ENCODE data around the gene SLC27A2.
"Not testable (repeated sequence)": the region's sequence is repeated elsewhere in the genome, so short reads cannot be mapped to it uniquely, and the experiment has no call there.

SLC27A2 gene

DNA sequence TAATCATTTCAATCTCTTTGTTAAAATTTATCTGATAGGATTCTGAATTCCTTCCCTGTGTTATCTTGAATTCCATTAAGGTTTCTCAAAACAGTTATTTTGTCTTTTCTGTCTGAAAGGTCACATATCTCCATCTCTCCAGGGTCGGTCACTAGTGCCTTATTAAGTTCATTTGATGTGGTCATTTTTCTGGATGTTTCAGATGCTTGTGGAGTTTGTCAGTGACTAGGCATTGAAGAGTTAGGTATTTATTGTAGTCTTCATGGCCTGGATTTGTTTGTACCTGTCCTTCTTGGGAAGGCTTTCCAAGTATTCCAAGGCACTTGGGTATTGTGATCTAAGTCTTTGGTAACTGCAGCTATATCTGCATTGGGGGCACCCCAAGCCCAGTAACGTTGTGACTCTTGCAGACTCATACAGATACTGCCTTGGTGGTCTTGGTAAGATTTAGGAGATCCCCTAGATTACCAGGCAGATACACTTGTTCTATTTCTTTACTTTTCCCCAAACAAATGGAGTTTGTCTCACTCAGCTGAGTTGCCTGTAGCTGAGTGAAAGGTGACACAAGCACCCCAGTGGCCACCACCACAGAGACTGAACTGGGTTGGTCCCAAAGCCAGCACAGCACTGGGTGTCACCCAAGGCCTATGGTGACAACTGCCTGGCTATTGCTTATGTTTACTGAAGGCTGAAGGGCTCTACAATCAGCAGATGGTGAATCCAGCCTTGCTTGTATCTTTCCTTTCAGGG is 18.9 kb upstream of the SLC27A2 start:
- DNase-seq (ENCODE audit: extremely low read depth in 1 of 2, low read depth in 1 of 2), result no peak

DNA sequence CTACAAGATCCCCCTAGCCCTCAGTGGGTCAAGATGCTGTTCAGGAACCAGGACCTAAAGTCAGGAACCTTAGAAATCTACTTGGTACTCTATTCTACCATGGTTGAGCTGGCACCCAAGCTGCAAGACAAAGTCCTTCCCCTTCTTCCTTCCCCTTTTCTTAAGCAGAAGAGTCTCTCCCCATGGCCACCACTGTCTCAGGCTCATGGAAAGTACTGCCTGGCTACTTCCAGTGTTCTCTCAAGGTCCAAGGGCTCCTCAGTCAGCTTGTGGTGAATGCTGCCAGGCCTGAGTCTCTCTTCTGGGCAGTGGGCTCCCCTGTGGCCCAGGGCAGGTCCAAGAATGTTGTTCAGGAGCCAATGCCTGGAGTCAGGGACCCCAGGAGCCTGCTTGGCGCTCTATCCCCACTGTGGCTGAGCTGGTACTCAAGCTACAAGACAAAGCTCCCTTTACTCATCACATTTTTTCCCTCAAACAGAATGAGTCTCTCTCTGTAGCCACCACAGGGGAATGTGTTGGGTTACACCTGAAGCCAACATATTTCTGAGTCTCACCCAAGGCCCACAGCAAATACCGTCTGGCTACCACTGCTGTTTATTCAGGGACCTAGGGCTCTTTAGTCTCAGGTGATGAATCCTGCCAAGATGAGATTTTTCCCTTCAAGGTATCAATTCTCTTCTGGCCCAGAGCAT is 18.1 kb upstream of the SLC27A2 start:
- DNase-seq (ENCODE audit: extremely low read depth in 1 of 2, low read depth in 1 of 2), result no peak

DNA sequence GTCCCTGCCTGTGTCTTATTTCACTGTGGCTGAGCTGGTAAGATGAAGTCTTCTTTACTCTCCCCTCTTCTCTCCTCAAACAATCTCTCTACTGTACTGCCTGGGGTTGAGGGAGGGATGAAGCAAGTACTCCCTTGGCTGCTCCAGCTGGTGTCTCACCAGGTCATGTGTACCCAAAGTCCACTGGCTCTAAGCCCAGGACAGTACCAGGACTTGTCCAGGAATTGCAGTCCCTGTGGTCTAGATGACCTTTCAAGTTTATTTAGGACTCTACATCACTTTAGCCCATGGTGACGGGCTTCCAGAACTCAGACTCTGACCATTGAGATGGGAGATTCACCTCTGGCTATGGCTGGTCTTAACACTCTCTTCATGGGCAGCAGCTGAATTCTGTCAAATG is 17.5 kb upstream of the SLC27A2 start:
- DNase-seq (ENCODE audit: extremely low read depth in 1 of 2, low read depth in 1 of 2), result no peak

DNA sequence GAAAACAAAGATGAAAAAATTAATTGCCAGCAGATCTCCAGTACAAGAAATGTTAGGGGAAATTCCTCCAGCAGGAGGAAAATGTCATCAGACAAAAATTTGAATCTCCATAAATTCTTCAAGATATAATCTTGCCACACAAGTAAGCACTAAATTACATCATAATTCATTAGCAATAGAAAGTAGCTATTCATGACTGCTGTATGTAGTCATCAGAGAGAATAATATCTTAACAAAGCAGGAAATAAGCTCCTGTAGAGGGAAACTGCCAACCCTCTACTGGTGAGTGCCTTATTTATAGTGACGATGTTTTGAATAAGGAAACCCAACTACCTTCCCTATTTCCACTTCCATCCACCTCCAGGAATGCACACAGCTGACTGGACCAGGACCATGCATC is 15.8 kb upstream of the SLC27A2 start:
- no peak for DNase-seq (ENCODE audit: extremely low read depth in 1 of 2, low read depth in 1 of 2)

DNA sequence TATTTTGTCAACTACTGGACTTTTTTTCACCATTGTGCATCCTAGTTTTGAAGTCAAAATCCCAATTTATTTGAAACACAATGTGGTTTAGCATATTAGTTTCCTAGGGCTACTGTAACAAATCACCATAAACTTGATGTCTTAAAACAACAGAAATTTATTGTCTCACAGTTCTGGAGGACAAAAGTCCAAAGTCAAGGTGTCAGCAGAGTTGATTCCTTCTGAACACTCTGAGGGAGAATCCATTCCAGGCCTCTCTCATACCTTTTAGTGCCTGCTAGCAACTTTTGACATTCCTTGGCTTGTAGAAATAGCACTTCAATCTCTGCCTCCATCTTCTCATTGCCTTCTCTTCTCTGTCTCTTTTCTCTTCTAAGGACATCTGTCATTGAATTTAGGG is 14.9 kb upstream of the SLC27A2 start:
- no peak for DNase-seq (ENCODE audit: extremely low read depth in 1 of 2, low read depth in 1 of 2)

DNA sequence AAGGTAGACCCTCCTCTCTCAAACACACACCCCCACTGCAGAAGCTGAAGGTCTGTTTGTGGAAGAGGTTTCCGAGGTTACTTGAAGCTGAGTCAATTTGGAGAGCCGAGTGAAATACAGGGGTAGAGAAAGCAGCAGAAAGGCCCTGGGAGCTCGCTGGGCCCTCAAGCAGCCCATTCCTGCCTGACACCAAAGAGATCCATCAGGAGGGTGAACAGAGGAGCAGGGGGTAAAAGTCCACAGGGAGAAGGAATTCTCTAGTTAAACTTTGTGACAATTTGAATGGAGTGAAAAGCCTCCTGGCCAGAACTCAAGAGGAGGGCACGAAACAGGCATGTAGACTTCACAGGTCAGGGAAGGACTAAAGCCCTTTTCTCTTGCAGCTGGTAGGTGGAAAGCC is 13.6 kb upstream of the SLC27A2 start:
- no peak for DNase-seq (ENCODE audit: extremely low read depth in 1 of 2, low read depth in 1 of 2)

DNA sequence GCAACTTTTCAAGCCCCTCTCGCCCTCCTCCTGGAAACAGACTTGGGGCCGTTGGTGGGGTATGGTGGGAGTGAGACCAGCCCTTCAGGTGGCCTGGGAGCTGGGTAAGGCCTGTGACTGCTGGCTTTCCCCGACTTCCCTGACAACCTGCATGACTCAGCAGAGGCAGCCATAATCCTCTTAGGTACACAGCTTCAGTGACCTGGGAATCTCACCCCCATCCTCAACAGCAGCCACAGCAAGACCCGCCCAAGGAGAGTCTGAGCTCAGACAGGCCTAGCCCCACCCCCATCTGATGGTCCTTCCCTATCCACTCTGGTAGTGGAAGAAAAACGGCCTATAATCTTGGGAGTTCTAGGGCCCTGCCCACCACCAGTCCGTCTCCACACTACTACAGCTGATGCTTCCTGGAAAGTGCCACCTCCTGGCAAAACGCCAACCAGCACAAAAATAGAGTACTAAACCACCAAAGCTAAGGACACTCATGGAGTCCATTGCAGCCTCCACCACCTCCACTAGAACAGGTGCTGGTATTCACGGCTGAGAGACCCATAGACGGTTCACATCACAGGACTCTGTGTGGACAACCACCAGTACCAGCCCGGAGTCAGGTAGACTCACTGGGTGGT is 13.1 kb upstream of the SLC27A2 start:
- DNase-seq (ENCODE audit: extremely low read depth in 1 of 2, low read depth in 1 of 2), result no peak

DNA sequence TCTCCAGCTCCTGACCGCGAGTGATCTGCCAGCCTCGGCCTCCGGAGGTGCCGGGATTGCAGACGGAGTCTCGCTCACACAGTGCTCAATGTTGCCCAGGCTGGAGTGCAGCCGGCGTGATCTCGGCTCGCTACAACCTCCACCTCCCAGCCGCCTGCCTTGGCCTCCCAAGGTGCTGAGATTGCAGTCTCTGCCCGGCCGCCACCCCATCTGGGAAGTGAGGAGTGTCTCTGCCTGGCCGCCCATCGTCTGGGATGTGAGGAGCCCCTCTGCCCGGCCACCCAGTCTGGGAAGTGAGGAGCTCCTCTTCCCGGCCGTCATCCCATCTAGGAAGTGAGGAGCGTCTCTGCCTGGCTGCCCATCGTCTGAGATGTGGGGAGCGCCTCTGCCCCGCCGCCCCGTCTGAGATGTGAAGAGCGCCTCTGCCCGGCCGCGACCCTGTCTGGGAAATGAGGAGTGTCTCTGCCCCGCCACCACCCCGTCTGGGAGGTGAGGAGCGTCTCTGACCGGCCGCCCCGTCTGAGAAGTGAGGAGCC is 9.6 kb upstream of the SLC27A2 start:
- not testable (repeated sequence) for DNase-seq (ENCODE audit: extremely low read depth in 1 of 2, low read depth in 1 of 2)

DNA sequence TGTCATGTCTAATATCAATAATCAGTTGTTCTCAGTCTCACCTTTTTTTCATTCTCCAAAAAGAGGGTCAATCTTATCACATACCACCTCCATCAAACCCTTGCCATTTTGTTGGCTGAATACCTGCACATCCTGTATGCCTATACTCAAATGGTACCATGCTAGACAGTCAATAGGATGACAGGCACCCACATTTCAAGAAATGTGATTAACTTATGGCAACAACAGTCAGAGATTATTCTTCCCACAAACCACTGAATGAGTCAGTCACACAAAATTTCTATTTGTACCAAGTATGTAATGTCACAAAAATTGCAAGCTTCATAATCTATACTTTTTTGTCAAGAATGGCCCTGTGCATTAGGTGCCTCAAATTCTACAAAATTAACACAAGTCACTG is 5.1 kb upstream of the SLC27A2 start:
- DNase-seq (ENCODE audit: extremely low read depth in 1 of 2, low read depth in 1 of 2), result no peak

DNA sequence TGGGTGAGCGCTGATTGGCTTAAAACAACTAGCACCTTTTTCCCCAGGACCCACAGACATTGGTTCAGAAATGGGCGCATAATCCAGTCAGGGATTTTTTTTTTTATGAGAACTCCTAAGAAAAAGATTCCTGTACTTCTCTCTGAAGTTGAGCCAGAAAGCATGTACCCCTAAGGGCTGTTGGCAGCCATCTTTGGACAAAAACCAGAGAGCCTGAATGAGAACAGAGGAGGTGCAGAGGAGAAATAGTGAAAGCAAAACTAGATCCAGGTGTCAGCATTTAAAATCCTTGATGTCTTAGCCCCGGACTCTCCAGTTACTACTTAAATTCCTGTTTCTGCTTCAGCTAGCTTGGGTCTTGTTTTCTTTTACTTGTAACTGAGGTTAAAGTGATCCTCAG is 1.9 kb upstream of the SLC27A2 start:
- DNase-seq (ENCODE audit: extremely low read depth in 1 of 2, low read depth in 1 of 2), result no peak

DNA sequence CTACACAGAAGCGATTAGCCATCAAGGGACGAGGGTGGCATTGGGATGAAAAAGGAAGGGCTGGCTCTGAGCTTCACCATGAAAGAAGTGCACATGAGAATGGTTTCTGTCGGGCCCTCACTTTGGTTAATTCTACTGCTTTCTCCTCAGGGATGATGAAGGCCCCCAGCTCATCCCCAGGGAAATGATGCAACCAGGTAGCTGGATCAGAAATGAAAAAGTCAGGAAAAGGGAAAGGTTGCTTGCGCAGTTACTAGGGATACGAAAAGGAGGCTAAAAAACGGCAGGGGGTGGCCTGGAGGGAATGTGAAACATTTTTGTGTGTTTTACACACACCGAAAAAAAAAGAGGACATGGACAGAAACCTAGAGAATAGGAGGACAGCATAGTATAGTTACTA is 1.4 kb upstream of the SLC27A2 start:
- no peak for DNase-seq (ENCODE audit: extremely low read depth in 1 of 2, low read depth in 1 of 2)

DNA sequence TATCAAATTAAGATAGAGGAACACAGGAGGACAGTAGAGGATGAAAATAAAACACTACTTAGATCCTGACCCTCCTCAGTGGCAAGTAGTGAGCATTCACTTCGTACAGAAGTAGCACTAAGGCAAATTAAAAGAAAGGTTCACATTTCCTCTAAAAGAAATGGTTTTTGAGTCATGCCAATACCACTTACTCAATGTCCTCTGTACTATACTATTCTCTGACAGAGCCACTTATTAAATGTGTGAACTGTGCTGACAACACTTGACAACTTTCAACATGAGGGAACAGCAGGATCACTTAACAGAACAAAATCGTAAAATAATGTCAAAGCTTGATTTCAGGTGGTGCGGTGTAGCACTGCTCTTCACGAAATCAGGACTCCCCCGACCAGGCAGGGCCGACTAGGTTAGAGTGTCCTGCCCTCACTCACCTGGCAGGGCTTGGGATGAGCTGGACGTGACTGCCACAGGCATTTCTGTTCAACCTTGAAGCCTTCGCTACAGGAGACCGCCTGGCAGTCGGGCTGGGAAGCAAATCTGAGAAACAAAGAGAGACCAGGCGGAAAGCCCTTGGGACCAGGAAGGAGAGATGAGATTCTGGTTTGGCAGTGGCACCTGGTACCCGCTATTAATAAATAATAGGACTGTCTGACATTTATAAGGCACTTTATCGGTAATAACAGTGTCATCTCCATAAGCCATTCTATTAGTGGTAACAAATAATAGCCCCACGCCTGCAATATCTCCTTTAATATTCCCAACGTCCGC is 611 bp upstream of the SLC27A2 start:
- DNase-seq (ENCODE audit: extremely low read depth in 1 of 2, low read depth in 1 of 2), result no peak

DNA sequence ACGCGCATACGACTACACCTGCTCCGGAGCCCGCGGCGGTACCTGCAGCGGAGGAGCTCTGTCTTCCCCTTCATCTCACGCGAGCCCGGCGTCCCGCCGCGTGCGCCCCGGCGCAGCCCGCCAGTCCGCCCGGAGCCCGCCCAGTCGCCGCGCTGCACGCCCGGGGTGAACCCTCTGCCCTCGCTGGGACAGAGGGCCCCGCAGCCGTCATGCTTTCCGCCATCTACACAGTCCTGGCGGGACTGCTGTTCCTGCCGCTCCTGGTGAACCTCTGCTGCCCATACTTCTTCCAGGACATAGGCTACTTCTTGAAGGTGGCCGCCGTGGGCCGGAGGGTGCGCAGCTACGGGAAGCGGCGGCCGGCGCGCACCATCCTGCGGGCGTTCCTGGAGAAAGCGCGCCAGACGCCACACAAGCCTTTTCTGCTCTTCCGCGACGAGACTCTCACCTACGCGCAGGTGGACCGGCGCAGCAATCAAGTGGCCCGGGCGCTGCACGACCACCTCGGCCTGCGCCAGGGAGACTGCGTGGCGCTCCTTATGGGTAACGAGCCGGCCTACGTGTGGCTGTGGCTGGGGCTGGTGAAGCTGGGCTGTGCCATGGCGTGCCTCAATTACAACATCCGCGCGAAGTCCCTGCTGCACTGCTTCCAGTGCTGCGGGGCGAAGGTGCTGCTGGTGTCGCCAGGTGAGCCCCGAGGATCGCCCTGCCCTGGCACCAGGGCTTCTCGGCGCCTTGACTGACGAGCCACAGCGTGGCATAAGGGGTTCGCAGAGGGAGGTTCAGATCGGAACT is 420 bp downstream of the SLC27A2 start:
- no peak for DNase-seq (ENCODE audit: extremely low read depth in 1 of 2, low read depth in 1 of 2)

DNA sequence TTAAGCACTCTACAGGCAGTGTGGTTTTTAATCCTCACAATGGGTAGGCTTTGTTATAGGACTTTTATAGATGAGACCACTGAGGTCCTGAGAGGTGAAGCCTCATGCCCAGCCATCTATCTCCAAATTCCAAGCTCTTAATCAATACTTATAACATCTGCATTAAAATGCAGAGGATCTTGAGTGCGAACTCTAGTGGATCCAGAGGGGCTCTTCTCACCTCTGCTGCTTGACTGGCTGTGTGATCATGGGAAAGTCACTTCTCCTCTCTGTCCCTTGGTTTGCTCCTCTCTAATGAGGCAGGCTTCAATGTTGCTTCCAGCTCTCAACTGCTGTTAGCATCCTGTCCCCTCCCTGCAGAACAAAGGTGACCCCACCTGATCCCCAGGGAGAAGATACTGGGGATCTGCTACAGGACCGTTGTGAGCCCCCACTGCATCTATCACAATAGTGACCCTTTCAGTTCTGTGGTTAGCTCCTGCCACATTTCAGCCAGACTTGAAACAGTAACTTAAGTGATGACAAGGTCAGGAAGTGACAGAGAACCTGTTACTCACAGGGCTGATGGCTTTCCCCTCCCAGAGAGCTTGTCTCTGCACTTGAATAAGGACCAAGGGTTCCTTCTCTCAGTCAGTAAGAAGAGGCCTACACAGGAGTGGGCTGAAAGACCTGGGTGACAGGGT is 1.3 kb downstream of the SLC27A2 start:
- DNase-seq (ENCODE audit: extremely low read depth in 1 of 2, low read depth in 1 of 2), result peak in 1 of 2 donors; percentile 48

DNA sequence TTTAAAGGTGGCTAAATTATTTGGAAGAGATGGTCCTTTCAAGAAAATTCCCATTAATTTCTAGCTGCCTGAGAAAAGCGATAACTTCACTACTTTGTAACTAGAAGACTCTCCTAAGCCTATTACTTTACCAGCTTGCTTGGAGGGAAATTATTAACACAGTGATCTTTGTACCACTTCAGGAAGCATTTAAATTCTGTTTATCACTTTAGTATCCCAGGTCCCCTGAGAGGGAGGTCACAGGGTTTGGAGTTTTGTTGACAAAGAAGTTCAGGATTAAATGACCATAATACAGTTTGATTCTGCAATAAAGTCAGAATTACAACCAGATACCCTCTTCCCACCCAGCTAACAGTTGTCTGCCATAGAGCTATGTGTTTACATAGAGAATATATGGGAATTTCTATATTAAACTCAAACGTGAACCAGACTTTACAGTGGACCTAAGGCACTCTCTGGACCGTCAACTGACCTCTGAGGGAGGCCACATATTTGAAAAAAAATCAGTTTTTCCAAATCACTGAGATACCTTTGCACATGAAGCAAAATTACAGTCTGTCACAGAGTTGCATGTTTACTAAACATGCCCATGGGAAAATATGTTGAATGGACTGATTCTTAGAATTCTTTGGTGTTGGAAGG is 3.0 kb downstream of the SLC27A2 start:
- DNase-seq (ENCODE audit: extremely low read depth in 1 of 2, low read depth in 1 of 2), result no peak

DNA sequence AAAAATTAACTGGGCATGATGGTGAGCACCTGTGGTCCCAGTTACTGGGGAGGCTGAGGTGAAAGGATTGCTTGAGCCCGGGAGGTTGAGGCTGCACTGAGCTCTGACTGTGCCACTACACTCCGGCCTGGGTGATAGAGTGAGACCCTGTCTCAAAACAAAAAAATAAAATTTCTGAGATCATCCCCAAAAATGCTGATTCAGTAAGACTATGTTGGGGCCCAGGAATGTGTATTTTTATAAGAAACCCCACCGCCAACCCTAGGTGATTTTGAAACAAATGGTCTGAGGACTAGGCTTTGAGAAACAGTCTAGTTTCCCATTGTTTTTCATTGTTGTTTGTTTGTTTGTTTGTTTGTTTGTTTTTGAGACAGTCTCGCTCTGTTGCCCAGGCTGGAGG is 4.1 kb downstream of the SLC27A2 start:
- DNase-seq (ENCODE audit: extremely low read depth in 1 of 2, low read depth in 1 of 2), result no peak

DNA sequence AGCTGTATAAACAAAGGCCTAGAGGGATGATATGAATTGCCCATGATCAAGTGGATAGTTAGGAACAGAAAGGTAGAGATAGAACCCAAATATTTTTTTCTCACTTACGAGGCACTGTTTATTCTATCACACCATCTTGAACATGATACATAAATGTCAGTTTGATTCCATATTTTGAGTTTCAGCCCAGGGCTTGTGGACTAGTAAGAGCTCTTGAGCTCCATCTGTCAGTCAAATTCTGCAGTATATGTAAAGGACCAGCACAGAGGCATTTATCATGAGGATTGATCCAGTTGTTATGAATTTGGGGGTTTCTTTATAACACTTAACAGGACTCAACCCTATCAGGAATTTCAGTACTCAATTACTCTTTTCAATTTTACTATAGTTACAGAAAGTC is 4.8 kb downstream of the SLC27A2 start:
- DNase-seq (ENCODE audit: extremely low read depth in 1 of 2, low read depth in 1 of 2), result no peak

DNA sequence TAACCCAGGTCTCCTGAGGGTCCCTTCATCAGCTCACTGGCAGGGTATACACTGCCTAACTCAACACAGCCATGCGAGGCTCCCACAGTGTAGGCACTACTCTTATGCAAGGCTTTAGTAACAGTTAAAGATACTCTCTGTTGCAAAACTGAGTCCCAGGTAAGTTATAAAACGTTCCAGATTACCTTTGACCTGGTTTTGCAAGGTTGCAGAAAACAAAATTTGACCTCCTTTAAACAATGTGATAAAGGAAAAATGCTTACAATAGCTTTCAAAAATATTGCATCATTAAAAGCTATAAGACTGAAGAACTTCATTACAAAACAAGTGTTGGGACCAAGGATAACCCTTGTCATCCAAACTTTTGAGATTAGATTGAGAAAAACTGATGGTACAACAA is 5.5 kb downstream of the SLC27A2 start:
- no peak for DNase-seq (ENCODE audit: extremely low read depth in 1 of 2, low read depth in 1 of 2)

DNA sequence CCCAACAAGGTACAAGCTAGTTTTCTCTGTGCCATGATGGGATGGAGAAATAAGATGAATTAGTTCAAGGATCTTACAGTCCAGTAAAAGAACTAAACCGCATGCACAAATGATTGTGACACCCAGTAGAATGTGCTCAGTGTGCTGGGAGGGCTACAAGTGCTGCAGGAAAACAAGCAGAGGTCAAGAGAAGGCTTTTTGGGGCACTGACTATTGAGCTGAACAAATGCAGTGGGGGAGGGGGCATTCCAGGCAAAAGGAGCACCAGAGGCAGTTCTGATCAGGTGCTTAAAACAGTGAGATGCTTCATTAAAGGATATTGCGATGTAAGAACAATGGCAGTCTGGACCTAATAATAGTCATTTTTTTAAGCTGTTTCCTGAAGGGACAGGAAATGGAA is 6.0 kb downstream of the SLC27A2 start:
- DNase-seq (ENCODE audit: extremely low read depth in 1 of 2, low read depth in 1 of 2), result no peak
